Measurements from ENCODE around the gene DDX21.
"Not testable (repeated sequence)": the region's sequence is repeated elsewhere in the genome, so short reads cannot be mapped to it uniquely, and the experiment has no call there.

The DDX21 gene

DNA sequence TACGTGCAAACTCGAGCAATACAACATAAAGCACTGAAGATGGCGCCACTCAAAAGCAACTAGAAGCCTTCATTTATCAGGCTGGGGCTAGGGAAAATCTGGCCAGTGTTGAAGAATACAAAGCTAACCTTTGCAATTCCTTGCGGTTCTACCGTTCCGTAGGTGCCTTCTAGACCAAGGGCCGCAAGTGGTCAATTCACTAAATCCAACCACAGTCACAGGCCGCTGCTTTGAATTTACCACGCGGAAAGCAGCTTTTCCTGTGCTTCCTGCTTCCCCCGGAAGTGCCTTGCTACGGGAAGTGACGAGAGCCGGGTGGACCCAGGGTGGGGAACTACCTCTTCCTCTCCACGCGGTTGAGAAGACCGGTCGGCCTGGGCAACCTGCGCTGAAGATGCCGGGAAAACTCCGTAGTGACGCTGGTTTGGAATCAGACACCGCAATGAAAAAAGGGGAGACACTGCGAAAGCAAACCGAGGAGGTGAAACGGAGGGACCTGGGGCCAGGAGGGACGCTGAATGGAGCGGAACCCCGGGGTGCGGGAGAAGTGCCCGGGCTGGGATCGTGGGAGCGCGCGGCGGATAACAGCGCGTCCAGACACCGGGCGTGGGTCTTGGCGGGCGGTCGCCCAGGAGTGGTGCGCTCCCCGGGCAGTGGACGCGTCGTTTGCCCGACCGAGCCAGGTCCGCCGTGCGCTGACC, at the start of gene DDX21:
Gene DDX21 (plus strand): TSS at position 339 of the 701 bp plus-strand sequence. CDS start 56 bp downstream, at position 395.
- peaks cover 0 to 30% (median 22%) of the 10 kb centered on the region in 4 donors for H3K4me1 ChIP-seq
- peak within 1 kb of the TSS; percentile 70 to 85 for H3K4me3 ChIP-seq
- intact Hi-C loops (cut with DNase I; ENCODE audit: low total_unique reads): loop anchor here (5.0 kb wide), 1 partner anchor 141 kb away; no protein-coding TSS in a partner anchor
- peak within 1 kb of the TSS; percentile 58 to 83 for H3K27ac ChIP-seq
- TF ChIP-seq, protein P1, sequence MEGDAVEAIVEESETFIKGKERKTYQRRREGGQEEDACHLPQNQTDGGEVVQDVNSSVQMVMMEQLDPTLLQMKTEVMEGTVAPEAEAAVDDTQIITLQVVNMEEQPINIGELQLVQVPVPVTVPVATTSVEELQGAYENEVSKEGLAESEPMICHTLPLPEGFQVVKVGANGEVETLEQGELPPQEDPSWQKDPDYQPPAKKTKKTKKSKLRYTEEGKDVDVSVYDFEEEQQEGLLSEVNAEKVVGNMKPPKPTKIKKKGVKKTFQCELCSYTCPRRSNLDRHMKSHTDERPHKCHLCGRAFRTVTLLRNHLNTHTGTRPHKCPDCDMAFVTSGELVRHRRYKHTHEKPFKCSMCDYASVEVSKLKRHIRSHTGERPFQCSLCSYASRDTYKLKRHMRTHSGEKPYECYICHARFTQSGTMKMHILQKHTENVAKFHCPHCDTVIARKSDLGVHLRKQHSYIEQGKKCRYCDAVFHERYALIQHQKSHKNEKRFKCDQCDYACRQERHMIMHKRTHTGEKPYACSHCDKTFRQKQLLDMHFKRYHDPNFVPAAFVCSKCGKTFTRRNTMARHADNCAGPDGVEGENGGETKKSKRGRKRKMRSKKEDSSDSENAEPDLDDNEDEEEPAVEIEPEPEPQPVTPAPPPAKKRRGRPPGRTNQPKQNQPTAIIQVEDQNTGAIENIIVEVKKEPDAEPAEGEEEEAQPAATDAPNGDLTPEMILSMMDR (IDR thresholded peaks at IDR 0.05): peak; percentile 55 to 65
- H3K36me3 ChIP-seq: peaks cover 11 to 22% (median 11%) of the 10 kb centered on the region in 3 donors
- H3K27me3 ChIP-seq: no peaks in the 10 kb centered on the region
- peak; percentile 88 to 92 for DNase-seq
- no peaks in the 10 kb centered on the region for H3K9me3 ChIP-seq

DNA sequence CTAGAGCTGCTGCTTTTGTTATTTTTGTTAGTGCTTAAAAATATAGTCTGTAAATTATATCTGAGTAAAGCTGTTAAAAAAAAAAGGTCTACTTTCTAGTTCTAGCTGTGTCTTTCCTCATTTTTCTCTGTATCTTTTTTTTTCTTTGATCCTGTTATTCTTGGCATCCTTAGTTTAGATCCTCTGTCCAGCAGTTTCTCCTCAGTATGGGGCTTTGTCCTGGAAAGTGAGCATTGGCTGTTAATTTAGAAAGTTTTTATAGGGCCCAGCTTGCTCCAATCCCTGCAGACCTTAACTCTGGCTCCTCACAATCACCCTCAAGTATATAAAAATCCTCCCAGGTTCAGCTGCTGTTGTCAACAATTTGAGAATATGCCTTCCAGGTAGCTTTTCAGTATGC, 31.4 kb upstream of the DDX21 start:
- H3K4me3 ChIP-seq: no peak overlapping the region
- TF ChIP-seq, protein P1 (IDR thresholded peaks at IDR 0.05): no peak
- no peak for DNase-seq
- H3K27me3 ChIP-seq: no peaks in the 10 kb centered on the region
- H3K4me1 ChIP-seq: peaks cover 0 to 6% (median 3%) of the 10 kb centered on the region in 4 donors
- peaks cover 15 to 41% (median 28%) of the 10 kb centered on the region in 3 donors for H3K36me3 ChIP-seq
- intact Hi-C loops (cut with DNase I; ENCODE audit: low total_unique reads): no loop called here
- H3K9me3 ChIP-seq: no peaks in the 10 kb centered on the region
- H3K27ac ChIP-seq: no peak overlapping the region

DNA sequence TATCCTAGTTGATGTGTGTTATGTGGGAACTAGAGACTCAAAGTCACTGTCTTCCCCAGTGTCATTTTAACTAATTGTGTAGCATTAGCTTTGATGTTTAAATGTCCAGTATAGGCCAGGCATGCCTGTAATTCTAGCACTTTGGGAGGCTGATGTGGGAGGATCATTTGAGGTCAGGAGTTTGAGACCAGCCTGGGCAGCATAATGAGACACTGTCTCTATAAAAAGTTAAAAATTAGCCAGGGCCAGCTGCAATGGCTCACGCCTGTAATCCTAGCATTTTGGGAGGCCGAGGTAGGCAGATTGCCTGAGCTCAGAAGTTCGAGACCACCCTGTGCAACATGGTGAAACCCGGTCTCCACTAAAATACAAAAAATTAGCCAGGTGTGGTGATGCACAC, 30.5 kb upstream of the DDX21 start:
- no peaks in the 10 kb centered on the region for H3K27me3 ChIP-seq
- no peak for DNase-seq
- peaks cover 0 to 6% (median 3%) of the 10 kb centered on the region in 4 donors for H3K4me1 ChIP-seq
- TF ChIP-seq, protein P1 (IDR thresholded peaks at IDR 0.05): no peak
- no peak overlapping the region for H3K4me3 ChIP-seq
- intact Hi-C loops (cut with DNase I; ENCODE audit: low total_unique reads): no loop called here
- H3K27ac ChIP-seq: no peak overlapping the region
- no peaks in the 10 kb centered on the region for H3K9me3 ChIP-seq
- H3K36me3 ChIP-seq: peaks cover 12 to 42% (median 25%) of the 10 kb centered on the region in 3 donors

DNA sequence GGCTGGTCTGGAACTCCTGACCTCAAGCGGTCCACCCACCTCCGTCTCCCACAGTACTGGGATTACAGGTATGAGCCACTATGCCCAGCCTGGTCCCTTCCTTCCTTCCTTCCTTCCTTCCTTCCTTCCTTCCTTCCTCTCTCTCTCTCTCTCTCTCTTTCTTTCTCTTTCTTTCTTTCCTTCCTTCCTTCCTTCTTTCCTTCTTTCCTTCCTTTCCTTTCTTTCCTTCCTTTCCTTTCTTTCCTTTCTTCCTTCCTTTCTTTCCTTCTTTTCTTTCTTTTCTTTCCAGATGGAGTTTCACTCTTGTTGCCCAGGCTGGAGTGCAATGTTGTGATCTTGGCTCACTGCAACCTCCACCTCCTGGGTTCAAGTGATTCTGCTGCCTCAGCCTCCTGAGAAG, 26.8 kb upstream of the DDX21 start:
- H3K4me1 ChIP-seq; H3K27ac ChIP-seq; H3K27me3 ChIP-seq; H3K4me3 ChIP-seq; intact Hi-C loops (cut with DNase I; ENCODE audit: low total_unique reads); H3K9me3 ChIP-seq; DNase-seq: not testable (repeated sequence)
- H3K36me3 ChIP-seq: peaks cover 11 to 63% (median 33%) of the 10 kb centered on the region in 3 donors

DNA sequence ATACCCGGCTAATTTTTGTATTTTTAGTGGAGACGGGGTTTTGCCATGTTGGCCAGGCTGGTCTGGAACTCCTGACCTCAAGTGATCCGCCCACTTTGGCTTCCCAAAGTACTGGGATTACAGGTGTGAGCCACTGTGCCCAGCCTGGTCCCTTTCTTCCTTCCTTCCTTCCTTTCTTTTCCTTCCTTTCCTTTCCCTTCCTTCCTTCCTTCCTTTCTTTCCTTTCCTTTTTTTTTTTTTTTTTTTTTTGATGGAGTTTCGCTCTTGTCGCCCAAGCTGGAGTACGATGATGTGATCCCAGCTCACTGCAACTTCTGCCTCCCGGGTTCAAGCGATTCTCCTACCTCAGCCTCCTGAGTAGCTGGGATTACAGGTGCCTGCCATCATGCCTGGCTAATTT, 26.1 kb upstream of the DDX21 start:
- H3K4me3 ChIP-seq; DNase-seq; H3K9me3 ChIP-seq; H3K27ac ChIP-seq; H3K4me1 ChIP-seq; H3K27me3 ChIP-seq; intact Hi-C loops (cut with DNase I; ENCODE audit: low total_unique reads): not testable (repeated sequence)
- H3K36me3 ChIP-seq: peaks cover 13 to 70% (median 34%) of the 10 kb centered on the region in 3 donors

GRCh38 chr10:68932860-68933259, 23.1 kb upstream of the DDX21 start:
- intact Hi-C loops (cut with DNase I; ENCODE audit: low total_unique reads); H3K27ac ChIP-seq; H3K9me3 ChIP-seq; H3K4me3 ChIP-seq; H3K4me1 ChIP-seq; H3K27me3 ChIP-seq; DNase-seq: not testable (repeated sequence)
- H3K36me3 ChIP-seq: peaks cover 25 to 90% (median 43%) of the 10 kb centered on the region in 3 donors

GRCh38 chr10:68934994-68935393, 21.0 kb upstream of the DDX21 start:
- H3K27me3 ChIP-seq: no peaks in the 10 kb centered on the region
- H3K4me3 ChIP-seq: no peak overlapping the region
- no peak for DNase-seq
- no peaks in the 10 kb centered on the region for H3K4me1 ChIP-seq
- no peaks in the 10 kb centered on the region for H3K9me3 ChIP-seq
- H3K36me3 ChIP-seq: peaks cover 32 to 86% (median 52%) of the 10 kb centered on the region in 3 donors
- TF ChIP-seq, protein P1 (IDR thresholded peaks at IDR 0.05): no peak
- no peak overlapping the region for H3K27ac ChIP-seq
- intact Hi-C loops (cut with DNase I; ENCODE audit: low total_unique reads): no loop called here
